GM13976 (cell line): ENCODE data around the gene OR4F6.

ENCODE experiments used
- DNase-seq: peaks from one replicate; pipeline ENCODE4 v3.0.0; 2012; ENCODE audit warnings: low spot score
- in situ Hi-C: fragments of 300-500 bp; cut with MboI; formaldehyde crosslinking; loops from one replicate; pipeline ENCODE4 v1.12.0; 2022; ENCODE audit warnings: low sequenced_read_pairs, mixed read lengths, inconsistent platforms; ENCODE audit not compliant: unreplicated experiment
- TF ChIP-seq, protein P1 (sequence below): IDR thresholded peaks from 2 replicates; pipeline ENCODE4 v1.5.1; 2012; ENCODE audit warnings: borderline replicate concordance, mild to moderate bottlenecking; ENCODE audit not compliant: insufficient read depth; ENCODE audit errors: extremely low read depth, missing control alignments, control extremely low read depth

The OR4F6 gene

DNA sequence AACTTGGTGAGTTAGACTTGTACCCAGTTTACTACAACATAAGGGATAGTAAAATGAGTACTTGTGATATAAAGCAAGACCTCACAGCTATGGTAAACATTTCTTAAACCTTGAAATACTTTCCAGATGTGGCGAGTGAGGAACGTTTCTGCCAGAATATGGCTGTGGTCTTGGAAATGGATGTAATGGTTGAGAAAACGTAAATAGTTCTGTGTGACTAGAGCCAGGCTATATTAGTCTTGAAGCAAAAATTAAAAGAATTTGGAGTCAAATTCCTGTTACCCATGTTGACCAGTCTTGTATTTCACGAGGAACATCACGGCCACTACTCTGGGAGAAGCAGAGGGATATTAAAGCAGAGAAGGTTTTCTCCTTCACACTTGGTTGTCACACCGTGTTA, 23.9 kb downstream of the OR4F6 start:
- TF ChIP-seq, protein P1, sequence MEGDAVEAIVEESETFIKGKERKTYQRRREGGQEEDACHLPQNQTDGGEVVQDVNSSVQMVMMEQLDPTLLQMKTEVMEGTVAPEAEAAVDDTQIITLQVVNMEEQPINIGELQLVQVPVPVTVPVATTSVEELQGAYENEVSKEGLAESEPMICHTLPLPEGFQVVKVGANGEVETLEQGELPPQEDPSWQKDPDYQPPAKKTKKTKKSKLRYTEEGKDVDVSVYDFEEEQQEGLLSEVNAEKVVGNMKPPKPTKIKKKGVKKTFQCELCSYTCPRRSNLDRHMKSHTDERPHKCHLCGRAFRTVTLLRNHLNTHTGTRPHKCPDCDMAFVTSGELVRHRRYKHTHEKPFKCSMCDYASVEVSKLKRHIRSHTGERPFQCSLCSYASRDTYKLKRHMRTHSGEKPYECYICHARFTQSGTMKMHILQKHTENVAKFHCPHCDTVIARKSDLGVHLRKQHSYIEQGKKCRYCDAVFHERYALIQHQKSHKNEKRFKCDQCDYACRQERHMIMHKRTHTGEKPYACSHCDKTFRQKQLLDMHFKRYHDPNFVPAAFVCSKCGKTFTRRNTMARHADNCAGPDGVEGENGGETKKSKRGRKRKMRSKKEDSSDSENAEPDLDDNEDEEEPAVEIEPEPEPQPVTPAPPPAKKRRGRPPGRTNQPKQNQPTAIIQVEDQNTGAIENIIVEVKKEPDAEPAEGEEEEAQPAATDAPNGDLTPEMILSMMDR, result no peak
- in situ Hi-C loops, result no loop called here
- DNase-seq, result no peak

DNA sequence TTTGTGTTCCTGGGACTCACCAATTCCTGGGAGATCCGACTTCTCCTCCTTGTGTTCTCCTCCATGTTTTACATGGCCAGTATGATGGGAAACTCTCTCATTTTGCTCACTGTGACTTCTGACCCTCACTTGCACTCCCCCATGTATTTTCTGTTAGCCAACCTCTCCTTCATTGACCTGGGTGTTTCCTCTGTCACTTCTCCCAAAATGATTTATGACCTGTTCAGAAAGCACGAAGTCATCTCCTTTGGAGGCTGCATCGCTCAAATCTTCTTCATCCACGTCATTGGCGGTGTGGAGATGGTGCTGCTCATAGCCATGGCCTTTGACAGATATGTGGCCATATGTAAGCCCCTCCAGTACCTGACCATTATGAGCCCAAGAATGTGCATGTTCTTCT, 25.5 kb downstream of the OR4F6 start:
- TF ChIP-seq, protein P1, result no peak

DNA sequence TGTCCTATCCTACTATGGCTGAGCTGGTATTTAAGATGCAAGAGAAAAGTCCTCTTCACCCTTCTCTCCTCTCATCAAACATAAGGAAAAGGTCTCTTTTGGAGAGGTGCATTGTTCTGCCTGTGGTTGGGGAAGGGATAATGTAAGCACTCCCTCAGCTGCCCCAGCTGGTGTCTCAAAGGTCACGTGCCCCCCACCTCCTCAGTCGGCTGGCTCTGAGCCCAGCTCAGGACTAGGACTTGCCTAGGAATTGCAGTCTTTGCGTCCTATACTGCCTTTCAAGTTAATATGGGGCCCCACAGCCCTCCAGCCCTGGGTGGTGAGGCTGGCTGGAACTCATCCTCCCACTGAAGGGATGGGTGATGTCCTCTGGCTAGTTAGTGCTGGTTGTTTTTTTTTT, 38.3 kb downstream of the OR4F6 start:
- TF ChIP-seq, protein P1, result no peak
- no peak for DNase-seq
- in situ Hi-C loops, result no loop called here

More for the DNA sequence above, 25.5 kb downstream of the OR4F6 start:
- in situ Hi-C loops, result no loop called here
- DNase-seq, result no peak

DNA sequence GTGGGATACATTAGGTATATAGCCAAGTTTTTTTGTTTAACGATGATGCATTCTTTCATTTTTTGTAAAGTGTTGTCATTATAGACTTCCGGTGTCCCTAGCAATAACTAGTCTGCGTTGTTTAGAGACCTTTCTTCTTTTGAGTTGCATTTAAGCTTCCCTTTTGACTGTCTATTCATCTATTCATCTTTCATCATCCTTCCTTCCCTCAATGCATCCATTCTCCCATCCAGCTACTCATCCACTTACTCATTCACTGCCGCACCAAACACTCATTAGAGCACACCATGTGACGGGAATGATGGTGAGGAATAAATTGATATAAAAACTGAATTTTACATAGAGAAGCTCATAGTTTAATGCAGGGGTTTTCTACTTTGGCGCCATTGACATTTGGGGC, 41.6 kb downstream of the OR4F6 start:
- DNase-seq, result no peak
- TF ChIP-seq, protein P1, result no peak
- in situ Hi-C loops, result no loop called here

DNA sequence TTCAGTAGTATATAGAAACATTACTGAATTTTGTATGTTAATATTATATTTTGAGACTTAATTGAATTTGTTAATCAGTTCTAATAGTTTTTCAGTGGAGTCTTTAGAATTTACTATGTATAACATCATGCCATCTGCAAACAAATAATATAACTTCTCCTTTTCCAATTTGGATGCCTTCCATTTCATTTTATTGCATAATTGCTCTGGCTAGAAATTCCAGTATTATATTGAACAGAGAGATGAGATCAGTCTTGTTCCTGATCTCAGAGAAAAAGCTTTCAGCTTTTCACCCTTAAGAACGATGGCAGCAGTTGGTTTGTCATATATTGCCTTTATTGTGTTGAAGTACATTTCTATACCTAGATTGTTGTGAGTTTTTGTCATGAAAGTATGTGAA, 49.0 kb downstream of the OR4F6 start:
- DNase-seq, result no peak
- in situ Hi-C loops, result no loop called here
- TF ChIP-seq, protein P1, result no peak
